Activated CD8-positive, alpha-beta T cell treated with anti-CD3 and anti-CD28 coated beads for 36 hours (primary cell): ENCODE results near the gene CCDC71. TPM values are rescaled to one million over a fixed set of nuclear protein-coding genes. Genes with fewer than 3 reads are reported as not detected.

Experiments
- ATAC-seq: fragments of 200-7000 bp; cut with Tn5 transposase; one replicate; pipeline ENCODE4 v1.10.0; 2021; ENCODE audit warnings: mild to moderate bottlenecking, moderate library complexity
- CTCF ChIA-PET: fragments of 350-600 bp; sonication (Branson Sonifier 250); formaldehyde crosslinking; loops from one replicate; lab custom pipeline; 2021; ENCODE audit warnings: antibody characterized with exemption; lab: Charles Lee
- POLR2A ChIA-PET: fragments of 350-600 bp; sonication (Branson Sonifier 250); formaldehyde crosslinking; loops from one replicate; lab custom pipeline; 2021; ENCODE audit warnings: antibody characterized with exemption; lab: Charles Lee
- DNase-seq: peaks from one replicate; pipeline ENCODE4 v3.0.0-alpha.2; 2020
- H3K27ac Mint-ChIP-seq: one replicate; pipeline ENCODE4 v1.8.0; 2021; ENCODE audit warnings: mild to moderate bottlenecking, mixed read lengths
- H3K27me3 Mint-ChIP-seq: one replicate; pipeline ENCODE4 v1.8.0; 2021; ENCODE audit warnings: mixed read lengths
- H3K36me3 Mint-ChIP-seq: one replicate; pipeline ENCODE4 v1.8.0; 2021; ENCODE audit warnings: low read depth, mixed read lengths
- H3K4me1 Mint-ChIP-seq: one replicate; pipeline ENCODE4 v1.8.0; 2021; ENCODE audit warnings: low read depth, mixed read lengths
- H3K4me3 Mint-ChIP-seq: one replicate; pipeline ENCODE4 v1.8.0; 2021; ENCODE audit warnings: mild to moderate bottlenecking, moderate library complexity, mixed read lengths
- H3K9me3 Mint-ChIP-seq: one replicate; pipeline ENCODE4 v1.8.0; 2021; ENCODE audit warnings: mixed read lengths
- intact Hi-C: fragments of 100-400 bp; cut with micrococcal nuclease; formaldehyde crosslinking; loops from one replicate; pipeline ENCODE4 v1.10.0; 2022
- total RNA-seq, 2 experiments: library from RNA; stranded (reverse); gene quantifications; one replicate each; pipeline ENCODE4 v1.2.3, GENCODE V29; 2021
- TF ChIP-seq, protein P1 (sequence below): fragments of 200-600 bp; IDR thresholded peaks from one replicate; pipeline ENCODE4 v1.8.0; 2022; ENCODE audit warnings: antibody characterized with exemption, mild to moderate bottlenecking

CCDC71 gene
- total RNA-seq, 2 experiments from 2014 or later = 18.1 to 18.7 TPM

- Mint-ChIP-seq H3K36me3 (no peaks in the 10 kb centered on the region), H3K4me3 (no peak overlapping the region), H3K27ac (no peak overlapping the region), H3K27me3 (peaks cover 7% of the 10 kb centered on the region), H3K9me3 (no peaks in the 10 kb centered on the region), H3K4me1 (no peaks in the 10 kb centered on the region)
- no peak for ATAC-seq
- intact Hi-C loops = no loop called here
- CTCF ChIA-PET = interaction anchor here (1.1 to 1.3 kb wide), 2 partner anchors 11 to 12 kb away, joined by 3 read pairs; partner anchors contain the start of gene KLHDC8B
- POLR2A ChIA-PET = no interaction called here
- DNase-seq = no peak
- TF ChIP-seq, protein P1, sequence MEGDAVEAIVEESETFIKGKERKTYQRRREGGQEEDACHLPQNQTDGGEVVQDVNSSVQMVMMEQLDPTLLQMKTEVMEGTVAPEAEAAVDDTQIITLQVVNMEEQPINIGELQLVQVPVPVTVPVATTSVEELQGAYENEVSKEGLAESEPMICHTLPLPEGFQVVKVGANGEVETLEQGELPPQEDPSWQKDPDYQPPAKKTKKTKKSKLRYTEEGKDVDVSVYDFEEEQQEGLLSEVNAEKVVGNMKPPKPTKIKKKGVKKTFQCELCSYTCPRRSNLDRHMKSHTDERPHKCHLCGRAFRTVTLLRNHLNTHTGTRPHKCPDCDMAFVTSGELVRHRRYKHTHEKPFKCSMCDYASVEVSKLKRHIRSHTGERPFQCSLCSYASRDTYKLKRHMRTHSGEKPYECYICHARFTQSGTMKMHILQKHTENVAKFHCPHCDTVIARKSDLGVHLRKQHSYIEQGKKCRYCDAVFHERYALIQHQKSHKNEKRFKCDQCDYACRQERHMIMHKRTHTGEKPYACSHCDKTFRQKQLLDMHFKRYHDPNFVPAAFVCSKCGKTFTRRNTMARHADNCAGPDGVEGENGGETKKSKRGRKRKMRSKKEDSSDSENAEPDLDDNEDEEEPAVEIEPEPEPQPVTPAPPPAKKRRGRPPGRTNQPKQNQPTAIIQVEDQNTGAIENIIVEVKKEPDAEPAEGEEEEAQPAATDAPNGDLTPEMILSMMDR = no peak
Measured at GRCh38 chr3:49182682-49183081, 16.6 kb upstream of the CCDC71 start.

DNA sequence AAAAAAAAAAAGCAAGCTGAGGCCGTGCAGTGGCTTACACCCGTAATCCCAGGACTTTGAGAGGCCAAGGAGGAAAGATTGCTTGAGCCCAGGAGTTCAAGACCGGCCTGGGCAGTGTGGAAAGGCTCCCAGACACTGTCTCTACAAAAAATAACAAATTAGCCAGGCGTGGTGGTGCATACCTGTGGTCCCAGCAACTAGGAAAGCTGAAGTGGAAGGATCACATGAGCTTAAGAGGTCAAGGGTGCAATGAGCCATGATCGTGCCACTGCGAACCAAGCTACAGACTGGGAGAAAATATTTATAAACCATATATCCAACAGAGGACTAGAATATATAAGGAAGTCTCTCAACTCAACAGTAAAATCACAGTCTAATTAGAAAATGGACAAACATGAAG is 15.2 kb upstream of the CCDC71 start:
- no peaks in the 10 kb centered on the region for H3K4me1 Mint-ChIP-seq
- intact Hi-C loops = no loop called here
- H3K36me3 Mint-ChIP-seq = no peaks in the 10 kb centered on the region
- DNase-seq = no peak
- TF ChIP-seq, protein P1 = no peak
- H3K27me3 Mint-ChIP-seq = peaks cover 7% of the 10 kb centered on the region
- no peak overlapping the region for H3K27ac Mint-ChIP-seq
- CTCF ChIA-PET = interaction anchor here (2.4 kb wide), 1 partner anchor 11 kb away, joined by 15 read pairs; the partner anchor contains the start of gene KLHDC8B
- H3K9me3 Mint-ChIP-seq = no peaks in the 10 kb centered on the region
- ATAC-seq = no peak
- POLR2A ChIA-PET = no interaction called here
- H3K4me3 Mint-ChIP-seq = peak overlapping the region; percentile 44

DNA sequence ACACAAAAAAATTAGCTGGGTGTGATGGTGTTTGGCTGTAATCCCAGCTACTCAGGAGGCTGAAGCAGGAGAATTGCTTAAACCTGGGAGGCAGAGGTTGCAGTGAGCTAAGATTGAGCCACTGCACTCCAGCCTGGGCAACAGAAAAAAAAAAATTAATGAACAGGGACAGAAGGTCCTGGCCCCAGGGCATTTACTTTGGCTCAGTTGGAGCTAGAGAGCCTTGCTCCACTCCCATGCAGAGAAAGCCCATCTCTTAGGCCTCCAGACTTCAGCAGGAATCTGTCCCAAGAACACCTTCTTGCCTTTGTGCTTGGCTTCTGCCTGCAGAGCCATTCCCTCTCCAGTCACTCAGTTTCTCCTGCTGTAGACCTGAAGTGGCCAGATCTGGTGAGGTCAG is 14.0 kb upstream of the CCDC71 start:
- TF ChIP-seq, protein P1 = no peak
- CTCF ChIA-PET = interaction anchor here (1.5 to 2.4 kb wide), 2 partner anchors 9 to 22 kb away, joined by 3 to 15 read pairs; partner anchors contain the start of gene KLHDC8B
- ATAC-seq (no peak), DNase-seq (no peak)
- intact Hi-C loops = no loop called here
- Mint-ChIP-seq H3K27me3 (peaks cover 7% of the 10 kb centered on the region), H3K27ac (no peak overlapping the region), H3K4me1 (no peaks in the 10 kb centered on the region), H3K9me3 (no peaks in the 10 kb centered on the region), H3K4me3 (no peak overlapping the region), H3K36me3 (no peaks in the 10 kb centered on the region)
- POLR2A ChIA-PET = interaction anchor here (1.1 kb wide), 1 partner anchor 284 kb away, joined by 3 read pairs; no protein-coding TSS in a partner anchor

- Mint-ChIP-seq H3K4me3 (no peak overlapping the region), H3K9me3 (no peaks in the 10 kb centered on the region), H3K27ac (no peak overlapping the region), H3K36me3 (no peaks in the 10 kb centered on the region), H3K4me1 (peaks cover 2% of the 10 kb centered on the region), H3K27me3 (peaks cover 7% of the 10 kb centered on the region)
- DNase-seq (no peak), ATAC-seq (no peak)
- TF ChIP-seq, protein P1 = no peak
- intact Hi-C loops = no loop called here
- ChIA-PET CTCF (no interaction called here), POLR2A (interaction anchor here (0.5 to 1.0 kb wide), 2 partner anchors 162 to 564 kb away, joined by 3 read pairs; partner anchors contain the start of gene USP4)
Measured at GRCh38 chr3:49177073-49177472, 10.9 kb upstream of the CCDC71 start.

GRCh38 chr3:49175530-49175929 is 9.4 kb upstream of the CCDC71 start:
- intact Hi-C loops = no loop called here
- no peak for ATAC-seq
- CTCF ChIA-PET = interaction anchor here (1.1 kb wide), 1 partner anchor 274 kb away, joined by 3 read pairs; no protein-coding TSS in a partner anchor

More at GRCh38 chr3:49175530-49175929, 9.4 kb upstream of the CCDC71 start:
- TF ChIP-seq, protein P1 = no peak
- DNase-seq = no peak
- Mint-ChIP-seq H3K27me3 (peaks cover 7% of the 10 kb centered on the region), H3K4me1 (peaks cover 10% of the 10 kb centered on the region), H3K4me3 (no peak overlapping the region), H3K36me3 (no peaks in the 10 kb centered on the region), H3K27ac (no peak overlapping the region), H3K9me3 (no peaks in the 10 kb centered on the region)
- POLR2A ChIA-PET = no interaction called here
